ENCODE data around the gene MAGI2.

MAGI2 gene

GRCh38 chr7:79236352-79237028, 217.0 kb downstream of the MAGI2 start:
- in situ Hi-C loops (cut with MboI; ENCODE audit: low sequenced_read_pairs, unreplicated experiment), result no loop called here
- DNase-seq (ENCODE audit: low spot score), result no peak
- TF ChIP-seq CTCF (IDR thresholded peaks at IDR 0.05; ENCODE audit: borderline replicate concordance, control extremely low read depth, extremely low read depth, insufficient read depth, missing control alignments), result no peak

- DNase-seq (ENCODE audit: low spot score), result no peak
- no peak for TF ChIP-seq CTCF (IDR thresholded peaks at IDR 0.05; ENCODE audit: borderline replicate concordance, control extremely low read depth, extremely low read depth, insufficient read depth, missing control alignments)
Measured at GRCh38 chr7:79227044-79227443, 226.4 kb downstream of the MAGI2 start.

GRCh38 chr7:79221211-79221610, 232.3 kb downstream of the MAGI2 start:
- no peak for TF ChIP-seq CTCF (IDR thresholded peaks at IDR 0.05; ENCODE audit: borderline replicate concordance, control extremely low read depth, extremely low read depth, insufficient read depth, missing control alignments)
- in situ Hi-C loops (cut with MboI; ENCODE audit: low sequenced_read_pairs, unreplicated experiment), result no loop called here
- no peak for DNase-seq (ENCODE audit: low spot score)

More at GRCh38 chr7:79227044-79227443, 226.4 kb downstream of the MAGI2 start:
- in situ Hi-C loops (cut with MboI; ENCODE audit: low sequenced_read_pairs, unreplicated experiment), result no loop called here

GRCh38 chr7:79217976-79218626, 235.4 kb downstream of the MAGI2 start:
- in situ Hi-C loops (cut with MboI; ENCODE audit: low sequenced_read_pairs, unreplicated experiment), result no loop called here
- DNase-seq (ENCODE audit: low spot score), result no peak
- no peak for TF ChIP-seq CTCF (IDR thresholded peaks at IDR 0.05; ENCODE audit: borderline replicate concordance, control extremely low read depth, extremely low read depth, insufficient read depth, missing control alignments)

- no peak for TF ChIP-seq CTCF (IDR thresholded peaks at IDR 0.05; ENCODE audit: borderline replicate concordance, control extremely low read depth, extremely low read depth, insufficient read depth, missing control alignments)
- no peak for DNase-seq (ENCODE audit: low spot score)
- in situ Hi-C loops (cut with MboI; ENCODE audit: low sequenced_read_pairs, unreplicated experiment), result no loop called here
Measured at GRCh38 chr7:79217468-79217867, 236.0 kb downstream of the MAGI2 start.

- in situ Hi-C loops (cut with MboI; ENCODE audit: low sequenced_read_pairs, unreplicated experiment), result no loop called here
- TF ChIP-seq CTCF (IDR thresholded peaks at IDR 0.05; ENCODE audit: borderline replicate concordance, control extremely low read depth, extremely low read depth, insufficient read depth, missing control alignments), result no peak
- DNase-seq (ENCODE audit: low spot score), result no peak
Measured at GRCh38 chr7:79216236-79216635, 237.2 kb downstream of the MAGI2 start.

Measured in GM13976 (cell line).